Smooth muscle cell (in vitro differentiated cells): ENCODE data around the gene CAPZB. TPM values are rescaled to one million over a fixed set of nuclear protein-coding genes. Genes with fewer than 3 reads are reported as not detected.
A peak's percentile ranks its signal among the peaks of the same experiment; 100 is the strongest.

ENCODE experiments used
- DNase-seq: peaks from one replicate; lab custom pipeline; 2025; ENCODE audit not compliant: unreplicated experiment; lab: John Stamatoyannopoulos, UW
- H2AFZ ChIP-seq: fragments of 200-600 bp; sonication (generic); 2 replicates; pipeline ENCODE4 v1.6.0; 2016; ENCODE audit warnings: antibody characterized with exemption, low read depth, mild to moderate bottlenecking
- H3F3A ChIP-seq: fragments of 200-600 bp; sonication (generic); 2 replicates; pipeline ENCODE4 v1.6.0; 2017; ENCODE audit warnings: antibody characterized with exemption, low read depth
- H3K27ac ChIP-seq: fragments of 200-600 bp; sonication (generic); 2 replicates; pipeline ENCODE4 v1.5.1; 2016; ENCODE audit warnings: low read depth, mild to moderate bottlenecking
- H3K27me3 ChIP-seq: fragments of 200-600 bp; sonication (generic); 2 replicates; pipeline ENCODE4 v1.6.1; 2016; ENCODE audit warnings: low read depth, mild to moderate bottlenecking
- H3K36me3 ChIP-seq: fragments of 200-600 bp; sonication (generic); 2 replicates; pipeline ENCODE4 v1.5.1; 2016; ENCODE audit warnings: low read depth
- H3K4me1 ChIP-seq: fragments of 200-600 bp; sonication (generic); 2 replicates; pipeline ENCODE4 v1.5.1; 2016; ENCODE audit warnings: low read depth
- H3K4me2 ChIP-seq: fragments of 200-600 bp; sonication (generic); 2 replicates; pipeline ENCODE4 v1.6.0; 2016; ENCODE audit warnings: mild to moderate bottlenecking
- H3K4me3 ChIP-seq: fragments of 200-600 bp; sonication (generic); 2 replicates; pipeline ENCODE4 v1.5.1; 2016; ENCODE audit warnings: mild to moderate bottlenecking
- H3K79me2 ChIP-seq: fragments of 200-600 bp; sonication (generic); 2 replicates; pipeline ENCODE4 v1.6.0; 2016; ENCODE audit warnings: low read depth, mild to moderate bottlenecking
- H3K9ac ChIP-seq: fragments of 200-600 bp; sonication (generic); 2 replicates; pipeline ENCODE4 v1.6.0; 2016; ENCODE audit warnings: low read depth
- H3K9me3 ChIP-seq: fragments of 200-600 bp; sonication (generic); replicated peaks from 2 replicates; pipeline ENCODE4 v1.5.1; 2016; ENCODE audit warnings: low read depth
- H4K20me1 ChIP-seq: fragments of 200-600 bp; sonication (generic); 2 replicates; pipeline ENCODE4 v1.6.0; 2016; ENCODE audit warnings: low read depth
- WGBS: methylation state at CpG from one replicate; pipeline ENCODE4 v1.1.7; 2016; ENCODE audit warnings: low lambda C conversion rate; 5-methylcytosine and 5-hydroxymethylcytosine counted together
- polyA plus RNA-seq: library from polyadenylated mRNA; unstranded; fragments of >200 nt; fragmentation: Nextera tagmentation; extraction: Ambion mirVana; gene quantifications from 2 replicates; pipeline ENCODE4 v1.2.1, GENCODE V29; 2016
- total RNA-seq: library from RNA; depleted of rRNA; stranded (reverse); fragments of >200 nt; gene quantifications from 2 replicates; pipeline ENCODE4 v1.2.3, GENCODE V29; 2014
- TF ChIP-seq, protein P1 (sequence below): fragments of 200-600 bp; sonication (generic); IDR thresholded peaks from 2 replicates; pipeline ENCODE4 v1.5.1; 2017; ENCODE audit warnings: borderline replicate concordance, mild to moderate bottlenecking, antibody characterized with exemption; ENCODE audit not compliant: insufficient read depth, poor library complexity, severe bottlenecking

CAPZB gene
- total and polyA plus RNA-seq, 2 experiments from 2014 or later, result 205 to 405 TPM

DNA sequence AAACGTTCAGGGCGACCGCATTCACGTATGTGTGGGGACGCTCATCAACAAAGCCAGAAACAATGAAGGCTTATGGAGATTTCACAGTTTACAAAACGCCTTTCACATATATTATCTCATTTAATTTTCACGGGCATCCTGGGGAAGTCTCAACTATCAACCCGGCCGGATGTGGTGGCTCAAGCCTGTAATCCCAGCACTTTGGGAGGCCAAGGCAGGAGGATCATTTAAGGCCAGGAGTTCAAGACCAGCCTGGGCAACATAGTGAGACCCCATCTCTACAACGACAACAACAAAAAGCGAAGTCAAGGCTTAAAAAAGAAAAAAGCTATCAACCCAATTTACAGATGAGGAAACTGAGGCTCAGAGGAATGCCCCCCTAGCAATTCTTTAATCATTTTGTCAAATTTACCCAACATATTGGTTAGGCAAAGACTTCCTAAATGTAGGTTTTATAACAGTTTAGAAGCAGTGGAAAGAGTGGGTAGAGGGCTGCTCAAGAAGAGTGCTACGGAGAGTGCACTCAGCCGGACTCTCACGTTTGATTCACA is 144.9 kb downstream of the CAPZB start:
- Histone ChIP-seq H3K4me3 (no peak overlapping the region), H3K36me3 (no peaks in the 10 kb centered on the region), H3K9me3 (no peaks in the 10 kb centered on the region), H4K20me1 (peaks cover 41% of the 10 kb centered on the region), H3K27ac (no peak overlapping the region), H3K4me2 (no peak overlapping the region), H3K27me3 (no peaks in the 10 kb centered on the region), H3K9ac (no peak overlapping the region), H3F3A (peaks cover 3% of the 10 kb centered on the region), H3K4me1 (no peaks in the 10 kb centered on the region), H3K79me2 (no peaks in the 10 kb centered on the region), H2AFZ (no peak overlapping the region)
- DNase-seq, result no peak
- 96% methylated on average over 14 of the region's 14 CpGs for WGBS
- TF ChIP-seq, protein P1, sequence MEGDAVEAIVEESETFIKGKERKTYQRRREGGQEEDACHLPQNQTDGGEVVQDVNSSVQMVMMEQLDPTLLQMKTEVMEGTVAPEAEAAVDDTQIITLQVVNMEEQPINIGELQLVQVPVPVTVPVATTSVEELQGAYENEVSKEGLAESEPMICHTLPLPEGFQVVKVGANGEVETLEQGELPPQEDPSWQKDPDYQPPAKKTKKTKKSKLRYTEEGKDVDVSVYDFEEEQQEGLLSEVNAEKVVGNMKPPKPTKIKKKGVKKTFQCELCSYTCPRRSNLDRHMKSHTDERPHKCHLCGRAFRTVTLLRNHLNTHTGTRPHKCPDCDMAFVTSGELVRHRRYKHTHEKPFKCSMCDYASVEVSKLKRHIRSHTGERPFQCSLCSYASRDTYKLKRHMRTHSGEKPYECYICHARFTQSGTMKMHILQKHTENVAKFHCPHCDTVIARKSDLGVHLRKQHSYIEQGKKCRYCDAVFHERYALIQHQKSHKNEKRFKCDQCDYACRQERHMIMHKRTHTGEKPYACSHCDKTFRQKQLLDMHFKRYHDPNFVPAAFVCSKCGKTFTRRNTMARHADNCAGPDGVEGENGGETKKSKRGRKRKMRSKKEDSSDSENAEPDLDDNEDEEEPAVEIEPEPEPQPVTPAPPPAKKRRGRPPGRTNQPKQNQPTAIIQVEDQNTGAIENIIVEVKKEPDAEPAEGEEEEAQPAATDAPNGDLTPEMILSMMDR, result no peak

DNA sequence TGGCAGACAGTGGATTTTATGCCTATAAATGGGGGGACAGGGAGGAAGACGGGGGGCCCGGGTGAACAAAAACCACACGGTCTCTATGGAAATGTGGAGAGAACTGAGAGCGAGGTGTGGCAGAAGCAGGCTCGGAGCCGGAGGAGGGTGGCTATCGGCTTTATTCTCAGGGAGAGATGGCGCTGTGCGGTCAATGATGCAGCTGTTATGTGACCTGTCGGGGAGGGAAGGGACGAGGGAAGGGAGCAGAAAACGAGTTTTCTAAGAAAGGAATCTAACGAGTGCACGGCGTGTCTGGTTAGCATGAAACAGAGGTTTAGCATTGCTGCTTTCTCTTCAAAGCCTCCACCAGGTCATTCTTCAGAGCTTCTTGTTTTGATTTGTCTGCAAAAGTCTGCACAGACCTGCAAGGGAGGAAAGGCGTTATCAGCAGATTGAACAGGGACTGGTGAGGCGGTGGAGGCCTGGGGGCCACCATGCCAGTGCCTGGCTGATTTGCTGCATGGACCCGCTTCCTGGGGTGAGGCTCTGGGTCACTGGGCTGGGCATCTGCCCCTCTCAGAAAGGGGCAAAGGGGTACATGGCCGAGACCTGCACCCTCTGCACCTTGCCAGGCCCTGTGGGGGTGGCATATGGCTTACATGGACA is 146.0 kb downstream of the CAPZB start:
- H4K20me1 ChIP-seq, result peaks cover 38% of the 10 kb centered on the region
- no peaks in the 10 kb centered on the region for H3K27me3 ChIP-seq
- H3K4me3 ChIP-seq, result no peak overlapping the region
- H3K36me3 ChIP-seq, result no peaks in the 10 kb centered on the region
- H3K9ac ChIP-seq, result no peak overlapping the region
- H3K27ac ChIP-seq, result no peak overlapping the region
- peaks cover 3% of the 10 kb centered on the region for H3F3A ChIP-seq
- TF ChIP-seq, protein P1, result no peak
- H2AFZ ChIP-seq, result no peak overlapping the region
- 80% methylated on average over 19 of the region's 19 CpGs for WGBS
- no peaks in the 10 kb centered on the region for H3K9me3 ChIP-seq
- no peaks in the 10 kb centered on the region for H3K79me2 ChIP-seq
- DNase-seq, result no peak
- no peaks in the 10 kb centered on the region for H3K4me1 ChIP-seq
- H3K4me2 ChIP-seq, result no peak overlapping the region

DNA sequence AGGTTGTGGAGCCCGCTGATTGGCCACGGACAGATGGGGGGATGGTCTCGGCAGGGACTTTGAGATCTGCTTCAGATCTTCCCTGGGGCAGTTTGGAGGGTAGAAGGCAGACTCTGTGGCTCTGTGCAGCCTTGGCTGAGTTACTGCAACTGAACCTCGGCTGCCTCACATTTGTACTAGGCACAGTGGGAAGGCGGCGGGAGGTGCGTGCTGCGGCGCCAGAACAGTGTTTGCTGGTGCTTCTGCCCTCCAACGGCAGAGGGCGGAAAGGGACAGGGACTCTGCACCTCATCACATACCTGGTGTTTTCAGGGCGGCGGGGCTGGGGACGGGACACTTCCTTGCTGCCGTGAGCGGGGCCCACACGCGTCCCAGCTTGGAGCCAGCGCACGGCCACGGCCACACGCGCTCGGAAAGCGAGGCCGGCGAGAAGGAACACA is 147.0 kb downstream of the CAPZB start:
- Histone ChIP-seq H3K27ac (no peak overlapping the region), H2AFZ (no peak overlapping the region), H3K4me1 (no peaks in the 10 kb centered on the region), H3K27me3 (no peaks in the 10 kb centered on the region), H4K20me1 (peaks cover 32% of the 10 kb centered on the region), H3K79me2 (no peaks in the 10 kb centered on the region), H3K9ac (no peak overlapping the region), H3K9me3 (no peaks in the 10 kb centered on the region), H3K4me2 (no peak overlapping the region), H3F3A (peaks cover 6% of the 10 kb centered on the region), H3K36me3 (no peaks in the 10 kb centered on the region), H3K4me3 (no peak overlapping the region)
- TF ChIP-seq, protein P1, result peak; percentile 35
- WGBS, result 56% methylated on average over 27 of the region's 27 CpGs
- no peak for DNase-seq

DNA sequence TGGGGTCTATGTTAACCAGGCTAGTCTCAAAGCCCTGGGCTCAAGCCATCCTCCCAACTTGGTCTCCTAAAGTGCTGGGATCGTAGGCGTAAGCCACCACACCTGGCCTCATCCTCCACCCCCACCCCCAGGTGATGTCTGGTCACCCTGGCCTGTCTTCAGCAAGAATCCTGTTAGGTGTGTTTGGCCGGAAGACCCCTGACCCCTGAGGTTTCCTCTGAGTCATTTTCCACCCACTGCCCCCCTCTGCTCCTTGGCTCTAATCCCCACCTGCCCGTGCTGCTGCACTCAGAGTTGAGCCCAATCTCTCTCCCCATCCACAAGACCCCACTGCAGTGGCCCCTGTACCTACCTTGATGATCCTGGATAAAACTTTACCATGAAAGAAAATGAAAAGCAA is 148.1 kb downstream of the CAPZB start:
- H3K4me3 ChIP-seq, result no peak overlapping the region
- H3K9ac ChIP-seq, result no peak overlapping the region
- no peaks in the 10 kb centered on the region for H3K4me1 ChIP-seq
- H3K4me2 ChIP-seq, result no peak overlapping the region
- H2AFZ ChIP-seq, result no peak overlapping the region
- H3K9me3 ChIP-seq, result no peaks in the 10 kb centered on the region
- H3F3A ChIP-seq, result peaks cover 6% of the 10 kb centered on the region
- no peaks in the 10 kb centered on the region for H3K27me3 ChIP-seq
- 77% methylated on average over 4 of the region's 4 CpGs for WGBS
- TF ChIP-seq, protein P1, result no peak
- H4K20me1 ChIP-seq, result peaks cover 32% of the 10 kb centered on the region
- no peak for DNase-seq
- H3K27ac ChIP-seq, result peak overlapping the region; percentile 34
- no peaks in the 10 kb centered on the region for H3K79me2 ChIP-seq
- H3K36me3 ChIP-seq, result no peaks in the 10 kb centered on the region
